Femur (tissue), 1 donor: ENCODE measurements around the gene MAPK8IP1.
A peak's percentile ranks its signal among the peaks of the same experiment; 100 is the strongest.
"Not testable (repeated sequence)": the region's sequence is repeated elsewhere in the genome, so short reads cannot be mapped to it uniquely, and the experiment has no call there.

Experiments
- DNase-seq: peaks from one replicate; pipeline ENCODE4 v3.0.0-alpha.2; 2017

MAPK8IP1 gene

DNA sequence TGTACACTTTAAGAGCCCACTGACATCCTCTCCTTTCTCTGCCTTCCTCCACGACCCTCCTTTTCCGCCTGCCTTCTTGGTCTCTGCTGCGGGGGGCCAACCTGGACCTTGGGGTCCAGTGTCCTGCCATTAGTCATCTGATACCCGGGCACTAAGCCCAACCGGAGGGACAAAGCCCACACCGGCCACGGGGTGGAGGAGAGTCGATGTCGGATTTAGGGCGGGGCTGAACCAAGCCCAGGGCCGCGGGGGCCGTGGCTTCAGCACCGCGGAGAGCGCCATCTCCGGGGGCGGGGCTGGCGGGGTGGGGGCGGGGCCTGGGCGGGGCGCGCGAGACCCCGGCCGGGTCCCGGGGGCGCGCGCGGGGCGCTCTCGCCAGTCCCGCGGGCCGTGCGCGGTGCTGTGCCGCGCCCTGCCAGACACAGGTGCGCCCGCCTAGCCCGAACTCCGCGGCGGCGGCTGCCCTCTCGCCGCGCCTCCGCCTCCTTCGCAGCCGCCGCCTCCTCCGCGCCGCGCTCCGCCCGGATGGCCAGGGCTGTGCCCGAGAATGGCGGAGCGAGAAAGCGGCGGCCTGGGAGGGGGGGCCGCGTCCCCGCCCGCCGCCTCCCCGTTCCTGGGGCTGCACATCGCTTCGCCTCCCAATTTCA lies at the start of gene MAPK8IP1:
Gene MAPK8IP1 (plus strand): TSS at position 378 of the 647 bp plus-strand sequence. CDS start 170 bp downstream, at position 548.
- peak; percentile 65 for DNase-seq

DNA sequence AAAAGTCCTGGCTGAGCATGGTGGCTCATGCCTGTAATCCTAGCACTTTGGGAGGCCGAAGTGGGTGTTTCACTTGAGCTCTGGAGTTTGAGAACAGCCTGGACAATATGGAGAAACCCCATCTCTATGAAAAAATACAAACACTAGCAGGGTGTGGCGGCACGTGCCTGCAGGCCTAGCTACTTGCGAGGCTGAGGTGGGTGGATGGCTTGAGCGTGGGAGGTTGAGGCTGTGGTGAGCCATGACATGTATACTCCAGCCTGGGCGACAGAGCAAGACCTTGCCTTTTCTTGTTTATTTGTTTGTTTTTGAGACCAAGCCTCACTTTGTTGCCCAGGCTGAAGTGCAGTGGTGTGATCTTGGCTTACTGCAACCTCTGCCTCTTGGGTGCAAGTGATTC lies 46.2 kb upstream of the MAPK8IP1 start:
- no peak for DNase-seq

DNA sequence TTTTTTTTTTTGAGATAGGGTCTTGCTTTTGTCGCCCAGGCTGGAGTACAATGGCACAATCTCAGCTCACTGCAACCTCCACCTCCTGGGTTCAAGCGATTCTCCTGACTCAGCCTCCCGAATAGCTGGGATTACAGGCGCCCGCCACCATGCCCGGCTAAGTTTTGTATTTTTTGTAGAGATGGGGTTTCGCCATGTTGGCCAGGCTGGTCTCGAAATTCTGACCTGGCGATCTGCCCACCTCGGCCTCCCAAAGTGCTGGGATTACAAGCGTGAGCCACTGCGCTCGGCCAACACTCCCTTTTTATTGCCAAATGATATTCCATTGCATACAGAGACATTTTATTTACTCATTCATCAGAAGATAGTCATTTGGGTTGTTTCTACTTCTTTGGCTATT lies 45.2 kb upstream of the MAPK8IP1 start:
- DNase-seq, result not testable (repeated sequence)

DNA sequence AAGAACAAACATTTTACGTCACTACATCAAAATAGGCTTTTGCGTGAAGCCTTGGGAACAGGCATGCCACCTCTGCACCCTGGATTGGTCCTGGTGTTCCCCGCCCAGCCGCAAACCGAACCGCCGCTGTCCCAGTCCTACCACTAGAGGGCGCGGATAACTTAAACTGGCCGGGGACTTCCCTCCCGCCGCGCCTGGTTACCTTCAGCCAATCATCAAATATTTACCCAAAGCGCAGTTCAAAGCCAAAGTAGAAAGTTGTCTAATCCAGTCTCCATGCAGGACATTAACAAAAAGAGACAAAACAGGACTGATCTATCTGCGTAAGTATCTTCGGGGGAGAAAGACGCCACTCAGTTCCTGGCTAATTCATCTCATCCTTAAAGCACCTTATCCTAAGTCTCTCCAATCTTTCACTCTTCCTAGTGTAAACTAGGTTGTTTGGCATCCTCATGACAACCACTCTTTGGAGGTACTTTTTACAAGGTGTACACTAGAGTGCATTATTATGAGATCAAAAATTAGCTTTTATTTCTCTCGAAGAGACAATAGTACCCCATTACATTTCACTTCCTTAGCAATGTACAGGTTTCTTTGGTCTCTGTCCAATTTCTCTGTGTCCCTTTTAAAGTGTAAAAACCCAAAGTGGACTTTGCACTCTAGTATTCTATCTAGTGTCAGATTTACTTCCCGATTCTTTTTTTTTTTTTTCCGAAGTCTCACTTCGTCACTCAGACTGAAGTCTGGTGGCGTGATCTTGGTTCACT lies 42.1 kb upstream of the MAPK8IP1 start:
- peak; percentile 92 for DNase-seq

DNA sequence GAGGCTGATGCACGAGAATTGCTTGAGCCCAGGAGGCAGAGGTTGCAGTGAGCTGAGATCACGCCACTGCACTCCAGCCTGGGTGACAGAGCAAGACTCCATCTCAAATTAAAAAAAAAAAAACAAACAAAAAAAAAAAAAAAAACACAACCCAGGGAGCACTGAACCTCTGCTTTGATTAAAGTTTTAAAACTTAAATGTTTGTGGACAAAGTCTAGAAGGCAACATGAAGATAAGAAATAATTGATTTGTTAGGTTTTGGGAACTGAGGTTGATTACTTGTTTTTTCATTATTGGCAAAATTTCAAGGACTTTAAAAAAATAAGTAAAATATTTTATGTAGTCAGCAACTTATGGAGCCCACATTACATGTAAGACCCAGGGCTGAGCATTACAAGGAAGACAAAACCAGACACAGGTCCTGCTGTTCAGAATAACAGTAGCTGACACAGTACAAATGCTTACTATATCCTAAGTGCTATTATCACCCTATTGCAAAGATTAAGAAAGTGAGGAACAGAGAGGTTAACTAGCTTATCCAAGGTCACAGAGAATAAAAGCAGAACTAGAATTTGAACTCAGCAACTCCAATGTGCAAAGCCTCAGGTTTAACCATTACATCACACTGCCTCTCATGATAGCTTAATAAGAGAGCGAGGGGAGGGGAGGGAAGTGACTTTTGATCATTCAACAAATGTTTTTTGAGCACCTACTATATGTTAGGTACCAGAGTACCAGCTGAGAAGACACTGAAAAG lies 40.5 kb upstream of the MAPK8IP1 start:
- DNase-seq, result no peak

DNA sequence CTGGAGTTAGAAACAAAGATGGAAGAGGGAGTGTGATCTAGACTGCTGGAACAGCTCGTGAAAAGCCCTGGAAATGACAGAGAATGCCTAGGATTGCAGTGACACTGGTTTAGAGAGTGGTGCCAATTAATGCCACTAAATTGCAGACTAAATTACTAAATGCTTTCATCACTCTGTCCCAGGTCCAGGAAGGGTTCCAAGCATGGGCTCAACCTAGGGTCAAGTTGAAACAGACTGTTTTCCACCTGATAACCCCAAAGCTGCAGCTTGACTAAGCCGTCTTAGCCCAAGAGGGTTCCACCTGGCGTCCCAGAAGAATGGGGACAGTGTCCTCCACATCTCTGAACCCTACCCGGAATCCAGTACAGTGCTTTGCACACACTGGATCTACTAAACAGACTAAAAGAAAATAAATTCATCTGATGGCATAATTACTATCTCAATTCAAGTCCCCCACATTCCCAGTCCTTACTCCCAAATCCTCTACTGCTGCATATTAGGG lies 39.2 kb upstream of the MAPK8IP1 start:
- no peak for DNase-seq

DNA sequence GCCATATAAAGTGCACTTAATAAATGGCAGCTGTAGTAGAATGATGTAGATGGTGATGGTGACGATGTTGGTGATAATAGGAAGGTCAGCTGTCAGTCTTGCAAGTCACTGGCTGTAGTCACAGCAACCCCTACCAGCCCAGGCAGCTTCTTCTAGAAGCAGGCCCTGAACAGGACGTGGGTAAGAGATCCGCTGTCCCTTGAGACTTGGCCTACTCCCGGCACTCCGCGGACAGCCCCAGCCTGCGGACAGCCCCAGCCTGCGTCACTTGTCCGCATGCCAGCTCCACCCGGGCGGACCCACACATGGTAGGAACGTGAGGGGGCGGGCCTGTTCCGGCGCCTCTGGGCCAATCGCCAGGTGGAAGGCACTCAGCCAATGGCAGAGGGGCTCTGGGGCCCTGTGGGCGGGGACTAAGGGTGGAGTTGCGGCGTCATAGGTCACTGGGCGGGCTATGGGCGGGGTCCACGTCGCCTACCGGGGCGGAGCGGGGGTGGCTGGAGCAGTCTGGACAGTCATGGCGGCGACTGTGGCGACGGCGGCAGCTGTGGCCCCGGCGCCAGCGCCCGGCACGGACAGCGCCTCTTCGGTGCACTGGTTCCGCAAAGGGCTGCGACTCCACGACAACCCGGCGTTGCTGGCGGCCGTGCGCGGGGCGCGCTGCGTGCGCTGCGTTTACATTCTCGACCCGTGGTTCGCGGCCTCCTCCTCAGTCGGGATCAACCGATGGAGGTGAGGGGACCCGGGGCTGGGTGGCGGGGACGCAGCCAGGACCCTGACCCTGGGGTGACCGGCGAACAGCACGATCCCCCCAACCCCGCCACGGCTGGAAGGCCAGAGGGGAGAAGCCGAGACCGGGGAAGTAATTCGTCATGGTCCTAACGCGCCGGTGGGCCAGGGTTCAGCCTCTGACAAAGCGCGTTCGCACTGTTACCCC lies 38.2 kb upstream of the MAPK8IP1 start, which contains the start of gene CRY2:
Gene CRY2 (plus strand): TSS at position 502 of the 937 bp plus-strand sequence. CDS start 16 bp downstream, at position 518.
- peak; percentile 100 for DNase-seq

DNA sequence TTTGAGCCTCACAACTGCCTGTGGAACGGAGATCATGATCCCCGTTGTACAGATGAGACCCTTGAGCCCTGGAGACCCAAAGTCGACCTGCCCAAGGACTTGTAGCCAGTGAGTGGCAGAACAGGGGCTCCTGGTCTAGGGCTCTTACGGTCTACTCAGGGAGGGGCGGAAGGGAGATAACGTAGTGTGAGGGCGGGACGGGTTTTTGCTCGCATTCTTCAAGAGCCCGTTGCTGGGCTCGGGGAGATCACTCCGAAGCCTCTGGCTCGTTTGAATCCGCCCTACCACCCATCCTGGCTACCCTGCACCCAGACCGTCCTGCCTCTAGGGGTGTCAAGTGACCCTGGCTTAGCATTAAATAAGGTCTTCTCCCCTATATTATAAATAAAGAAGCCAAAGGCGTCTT lies 37.5 kb upstream of the MAPK8IP1 start:
- peak; percentile 73 for DNase-seq

DNA sequence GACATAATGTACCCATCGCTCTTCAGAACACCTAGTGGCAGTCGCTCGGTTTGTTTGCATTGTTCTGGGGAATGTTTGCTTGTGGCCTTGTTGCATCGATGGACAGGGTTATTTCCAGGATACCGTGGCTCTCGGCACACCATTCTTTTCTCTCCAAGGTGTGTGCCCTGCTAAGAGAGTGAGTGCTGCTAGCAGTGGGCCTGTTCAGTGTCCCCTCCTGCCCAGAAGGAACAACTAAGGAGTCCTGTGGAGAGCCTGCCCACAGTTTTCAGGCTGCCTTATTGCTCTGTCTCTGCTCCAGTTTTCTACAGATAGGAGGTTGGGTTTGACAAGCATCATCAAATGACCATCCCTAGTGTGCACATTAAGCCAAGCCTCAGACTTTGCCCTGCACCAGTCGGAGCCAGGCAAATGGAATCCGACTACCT lies 36.8 kb upstream of the MAPK8IP1 start:
- no peak for DNase-seq

DNA sequence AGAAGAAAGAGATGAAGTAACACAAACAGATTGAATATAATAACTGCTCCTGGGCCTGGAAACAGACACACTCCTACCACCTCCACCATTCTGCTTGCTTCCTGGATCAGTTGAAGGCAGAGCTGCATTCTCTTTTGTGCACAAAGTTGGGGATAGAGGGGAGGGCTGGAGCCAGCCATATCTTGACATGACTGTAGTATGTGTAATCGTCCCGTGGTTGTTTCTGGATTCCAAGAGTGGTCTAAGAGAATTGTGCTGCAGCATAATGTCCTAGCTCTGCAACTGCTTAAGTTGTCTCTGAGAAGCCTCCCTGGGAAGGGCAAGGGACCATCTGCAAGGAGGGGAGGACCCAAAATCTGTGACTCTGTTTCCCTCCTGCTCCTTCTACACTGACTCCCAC lies 35.0 kb upstream of the MAPK8IP1 start:
- DNase-seq, result no peak

DNA sequence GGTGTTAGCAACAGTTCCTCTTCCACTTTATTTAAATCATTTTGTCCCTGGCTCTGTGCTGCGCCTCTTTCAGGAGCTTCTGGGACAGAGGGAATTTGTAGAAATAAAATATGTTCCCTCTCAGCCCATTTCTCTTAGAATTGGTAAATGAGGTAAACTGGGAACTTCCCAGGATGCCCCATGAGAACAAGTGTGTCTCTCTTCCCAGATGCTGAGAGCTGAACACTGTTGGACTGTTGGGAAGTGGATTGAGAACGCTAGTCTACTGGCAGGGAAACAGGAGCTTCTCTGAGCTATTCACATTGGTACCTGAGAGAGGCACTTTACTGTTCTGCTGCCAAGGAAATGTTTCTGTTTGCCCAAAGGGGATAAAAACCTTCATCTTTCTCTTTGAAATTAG lies 34.2 kb upstream of the MAPK8IP1 start:
- DNase-seq, result no peak

DNA sequence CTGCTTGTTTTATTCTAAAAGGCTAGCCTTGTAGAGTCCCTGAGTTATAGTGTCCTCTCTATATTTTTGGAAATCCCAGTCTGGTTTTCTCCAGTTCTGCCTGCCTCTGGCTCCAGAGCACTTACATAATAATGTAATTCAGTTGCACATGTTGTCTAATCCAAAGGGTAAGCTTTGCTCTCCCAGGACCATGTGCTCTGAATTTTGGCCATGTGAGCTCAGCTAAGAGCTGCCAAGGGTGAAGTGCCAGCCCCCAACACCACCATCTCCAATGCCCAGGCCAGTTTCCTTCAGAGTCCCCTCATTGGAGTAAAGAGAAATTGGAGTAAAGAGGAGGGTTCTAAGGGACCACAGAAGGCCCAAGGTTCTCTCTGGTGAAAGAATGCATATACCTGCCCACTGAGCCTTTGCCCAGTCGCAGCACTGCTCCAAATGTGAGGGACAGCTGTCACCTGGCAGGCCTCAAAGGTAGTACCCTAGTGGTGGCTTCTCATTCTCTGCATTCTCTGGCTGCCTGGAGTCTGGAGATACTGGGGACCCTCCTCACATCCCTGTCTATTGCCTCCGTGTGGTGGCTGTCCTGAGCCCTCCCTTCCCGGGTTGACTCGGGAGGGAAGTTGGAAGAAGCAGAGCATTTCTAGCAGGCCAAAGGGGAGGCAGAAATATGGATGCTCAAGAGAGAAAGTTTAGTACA lies 33.3 kb upstream of the MAPK8IP1 start:
- no peak for DNase-seq

DNA sequence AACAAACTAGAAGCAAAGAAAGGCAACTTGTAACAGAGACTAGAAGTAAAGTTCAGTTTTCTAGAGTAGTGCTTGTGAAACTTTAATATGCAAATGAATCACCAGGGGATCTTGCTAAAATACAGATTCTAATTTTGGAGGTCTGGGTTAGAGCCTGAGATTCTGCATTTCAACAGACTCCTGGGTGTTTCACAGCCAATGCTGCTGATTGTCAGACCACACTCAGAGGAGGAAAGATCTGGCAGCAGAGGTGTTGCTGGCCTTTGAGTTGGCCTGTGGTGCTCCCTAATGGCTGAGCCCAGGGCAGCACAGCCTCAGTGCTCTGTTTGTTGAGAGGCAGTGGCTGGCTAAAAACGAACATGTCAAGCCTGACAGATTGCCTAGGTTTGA lies 32.7 kb upstream of the MAPK8IP1 start:
- no peak for DNase-seq

DNA sequence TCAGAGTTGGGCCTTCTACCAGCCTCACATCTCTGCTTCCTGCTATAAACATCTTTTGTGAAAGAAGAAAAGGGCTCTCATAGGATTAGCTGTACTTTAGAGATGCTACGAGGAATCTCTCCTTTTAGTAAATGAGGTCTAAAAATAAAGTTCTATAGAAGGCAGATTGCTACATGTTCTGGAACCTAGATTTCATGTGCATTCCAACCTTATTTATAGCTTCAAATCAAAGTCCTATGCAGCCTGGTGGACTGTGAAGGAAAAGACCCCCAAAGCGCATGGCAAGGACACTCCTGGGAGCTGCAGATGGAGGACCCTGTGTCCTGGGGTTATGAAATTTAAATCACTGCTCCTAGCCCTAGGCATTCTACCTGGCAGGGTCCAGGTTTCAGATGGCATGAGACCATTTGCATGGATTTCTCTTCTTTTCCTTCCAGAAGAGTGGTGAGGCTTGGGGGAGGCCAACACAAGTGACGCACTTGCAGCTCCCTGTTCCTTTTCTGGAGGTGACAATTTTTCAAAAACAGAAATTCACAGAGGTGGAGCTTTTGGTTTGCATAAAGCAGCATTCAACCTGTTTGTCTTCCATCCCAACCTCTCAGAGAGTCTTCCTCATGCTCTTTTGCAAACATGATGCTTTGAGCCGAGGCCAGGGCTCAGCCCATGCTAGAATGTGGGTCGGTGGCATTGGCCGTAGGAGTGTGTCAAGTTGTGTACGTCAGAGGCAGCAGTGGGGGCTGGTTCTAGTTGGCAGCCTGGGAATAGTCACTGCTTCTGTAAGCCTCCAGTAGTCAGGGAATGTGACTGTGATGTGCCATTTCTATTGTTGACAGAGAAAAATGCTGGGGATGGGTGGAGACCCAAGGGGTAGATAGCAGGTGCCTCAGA lies 31.9 kb upstream of the MAPK8IP1 start:
- DNase-seq, result no peak

DNA sequence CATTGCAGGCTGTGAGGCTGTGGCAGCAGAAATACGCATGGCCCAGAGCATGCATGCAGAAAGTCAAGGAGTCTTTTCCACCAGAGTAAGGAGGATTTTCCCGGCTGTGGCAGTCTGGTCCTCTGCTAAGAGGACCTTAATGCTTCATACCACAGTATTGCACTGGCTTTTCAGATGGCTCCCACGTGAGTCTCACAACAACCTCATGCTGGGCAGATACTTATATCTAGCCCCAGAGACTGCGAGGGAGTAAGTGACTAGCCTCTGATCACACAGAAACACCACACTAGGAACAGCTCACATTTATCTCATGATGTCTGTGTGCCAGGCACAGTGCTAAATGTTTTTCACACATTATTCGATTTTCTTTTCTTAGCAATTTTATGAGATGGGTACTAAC lies 30.1 kb upstream of the MAPK8IP1 start:
- DNase-seq, result no peak

DNA sequence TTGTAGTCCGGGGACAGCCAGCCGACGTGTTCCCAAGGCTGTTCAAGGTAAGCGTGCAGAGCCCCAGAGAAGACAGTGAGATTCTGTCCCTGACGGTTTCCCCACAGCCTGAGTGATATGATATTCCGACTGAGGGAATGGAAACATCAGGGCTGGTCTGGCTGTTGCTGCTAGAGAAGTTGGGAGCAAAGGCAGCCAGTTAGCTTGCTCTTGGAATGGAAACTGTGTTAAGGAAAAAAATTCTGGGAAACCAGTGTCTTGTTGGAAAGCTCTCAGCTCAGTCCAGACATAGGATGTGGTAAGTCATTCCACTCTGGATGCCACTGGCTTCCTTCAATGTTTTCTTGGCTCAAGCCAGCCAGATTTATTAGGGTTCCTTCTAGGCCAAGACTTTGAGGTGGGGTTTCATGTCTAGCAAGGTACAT lies 29.4 kb upstream of the MAPK8IP1 start:
- DNase-seq, result peak; percentile 88

DNA sequence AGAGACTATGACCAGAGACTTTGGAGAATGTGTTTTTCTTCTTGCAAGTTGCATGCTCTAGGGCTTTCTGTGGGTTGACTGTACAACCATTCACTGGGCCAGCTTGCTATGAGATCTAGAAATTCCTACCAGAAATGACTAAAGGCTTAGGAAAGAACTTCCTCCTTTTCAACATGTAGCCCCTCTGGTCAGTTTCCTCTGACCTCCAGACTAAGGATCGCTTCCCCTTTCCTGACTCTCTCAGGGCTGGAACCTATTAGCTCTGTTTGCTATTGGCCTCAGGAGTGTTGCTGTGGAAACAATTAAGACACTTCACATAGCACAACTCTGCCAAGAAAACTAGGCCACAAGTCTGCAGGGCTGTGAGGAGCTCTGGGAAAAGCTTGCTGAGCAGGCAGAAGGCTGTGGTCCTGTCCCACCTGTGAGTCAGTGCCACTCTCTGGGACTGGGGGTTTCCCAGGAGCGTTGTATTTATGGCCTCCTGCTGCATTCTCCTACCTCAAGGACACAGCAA lies 27.4 kb upstream of the MAPK8IP1 start:
- DNase-seq, result peak; percentile 86

DNA sequence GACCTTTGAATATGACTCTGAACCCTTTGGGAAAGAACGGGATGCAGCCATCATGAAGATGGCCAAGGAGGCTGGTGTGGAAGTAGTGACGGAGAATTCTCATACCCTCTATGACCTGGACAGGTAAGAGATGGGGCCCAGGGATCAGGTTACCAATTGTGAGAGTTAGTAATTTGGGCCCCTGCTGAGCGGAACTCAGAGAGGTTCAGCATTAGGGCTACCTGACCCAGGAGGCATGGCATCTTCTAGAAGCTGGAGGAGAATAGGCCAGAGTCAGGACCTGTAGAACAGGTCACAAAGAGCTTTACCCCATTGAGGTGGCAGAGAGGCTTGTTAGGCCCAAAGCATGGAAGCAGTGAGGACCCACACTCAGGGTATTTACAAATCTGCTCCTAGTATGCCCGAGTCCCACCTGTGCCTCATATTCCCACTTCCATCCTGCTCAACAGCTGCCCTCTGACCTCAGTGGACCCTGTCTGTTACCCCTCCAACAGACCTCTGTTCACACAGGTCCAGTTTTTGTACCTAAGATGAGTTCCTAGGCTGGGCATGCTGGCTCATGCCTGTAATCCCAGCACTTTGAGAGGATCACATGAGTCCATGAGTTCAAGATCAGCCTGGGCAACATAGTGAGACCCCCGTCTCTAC lies 26.6 kb upstream of the MAPK8IP1 start:
- no peak for DNase-seq

DNA sequence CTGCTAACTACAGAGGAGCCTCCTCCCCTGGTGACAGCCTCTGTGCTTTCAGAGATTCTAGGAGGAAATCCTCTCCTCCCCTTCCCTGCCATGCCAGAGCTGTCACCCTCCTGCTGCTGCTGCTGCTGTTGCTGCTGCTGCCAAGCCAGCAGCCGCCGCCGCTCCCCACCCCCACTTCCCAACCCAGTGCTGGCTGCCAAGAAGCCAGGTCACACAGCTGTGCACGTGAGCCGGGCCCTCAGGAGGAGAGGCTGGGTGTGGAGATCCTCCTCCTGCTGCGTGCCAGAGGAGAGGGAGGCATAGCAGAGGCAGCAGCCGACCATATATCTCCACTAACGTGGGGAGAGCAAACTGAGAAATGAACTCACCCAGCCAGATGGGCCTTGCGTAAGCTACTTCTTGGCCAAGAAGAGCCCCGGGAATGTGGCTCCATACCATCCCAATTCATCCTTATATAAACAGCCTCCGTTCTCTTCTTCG lies 25.8 kb upstream of the MAPK8IP1 start:
- peak; percentile 96 for DNase-seq

DNA sequence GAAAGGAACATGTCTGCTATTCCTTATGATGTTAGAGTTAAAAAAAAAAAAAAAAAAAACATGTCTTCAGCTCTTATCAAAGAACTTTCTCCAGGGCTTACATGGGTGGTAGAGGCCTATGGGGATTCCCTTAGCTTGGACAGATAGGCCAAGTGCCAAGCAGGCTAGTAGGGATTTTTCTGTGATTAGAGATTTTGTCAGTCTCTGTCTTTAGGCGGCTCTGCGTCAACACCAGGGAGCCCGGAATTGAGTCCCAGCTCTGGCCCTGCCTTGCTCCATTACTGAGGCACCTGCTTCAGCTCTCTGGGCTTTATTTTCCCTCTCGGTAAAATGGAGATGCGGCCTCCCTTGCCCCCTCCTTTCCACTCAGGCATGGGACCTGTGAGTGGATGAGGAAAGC lies 25.1 kb upstream of the MAPK8IP1 start:
- DNase-seq, result no peak
